NCI-H2107 treated with DMSO at 0.1 percent for 48 hours (cell line): ENCODE results near the gene RAB31.
"Not testable (repeated sequence)": the region's sequence is repeated elsewhere in the genome, so short reads cannot be mapped to it uniquely, and the experiment has no call there.

Source experiments
- DNase-seq: peaks from one replicate; lab custom pipeline; 2025; ENCODE audit not compliant: unreplicated experiment; lab: John Stamatoyannopoulos, UW

RAB31 gene

GRCh38 chr18:9757827-9758621 lies 49.9 kb downstream of the RAB31 start:
- DNase-seq: no peak

- DNase-seq: no peak
Observed at GRCh38 chr18:9758624-9759075, 50.5 kb downstream of the RAB31 start.

- DNase-seq: no peak
Observed at GRCh38 chr18:9760641-9761040, 52.5 kb downstream of the RAB31 start.

- DNase-seq: no peak
Observed at GRCh38 chr18:9762526-9762925, 54.4 kb downstream of the RAB31 start.

- no peak for DNase-seq
Observed at GRCh38 chr18:9763157-9763556, 55.1 kb downstream of the RAB31 start.

GRCh38 chr18:9764011-9764481 lies 55.9 kb downstream of the RAB31 start:
- DNase-seq: no peak

GRCh38 chr18:9765501-9765900 lies 57.4 kb downstream of the RAB31 start:
- DNase-seq: peak; percentile 28

GRCh38 chr18:9766076-9766481 lies 58.0 kb downstream of the RAB31 start:
- no peak for DNase-seq

- no peak for DNase-seq
Observed at GRCh38 chr18:9766740-9767139, 58.6 kb downstream of the RAB31 start.

GRCh38 chr18:9768071-9768691 lies 60.1 kb downstream of the RAB31 start:
- DNase-seq: not testable (repeated sequence)

GRCh38 chr18:9770111-9770510 lies 62.0 kb downstream of the RAB31 start:
- DNase-seq: not testable (repeated sequence)

- no peak for DNase-seq
Observed at GRCh38 chr18:9771261-9771976, 63.3 kb downstream of the RAB31 start.

- DNase-seq: no peak
Observed at GRCh38 chr18:9771977-9772660, 64.0 kb downstream of the RAB31 start.

GRCh38 chr18:9772847-9773677 lies 65.0 kb downstream of the RAB31 start:
- DNase-seq: no peak

GRCh38 chr18:9774150-9774549 lies 66.0 kb downstream of the RAB31 start:
- DNase-seq: no peak

- DNase-seq: no peak
Observed at GRCh38 chr18:9775178-9775577, 67.1 kb downstream of the RAB31 start.

GRCh38 chr18:9779630-9780029 lies 71.5 kb downstream of the RAB31 start:
- no peak for DNase-seq

- DNase-seq: no peak
Observed at GRCh38 chr18:9782073-9782857, 74.2 kb downstream of the RAB31 start.

- no peak for DNase-seq
Observed at GRCh38 chr18:9786631-9787030, 78.5 kb downstream of the RAB31 start.

- DNase-seq: no peak
Observed at GRCh38 chr18:9787036-9787435, 78.9 kb downstream of the RAB31 start.
